Activated B cell treated with CpG ODN at 0.5 μM for 24 hours (primary cell): ENCODE results near the gene PTPRJ. TPM values are rescaled to one million over a fixed set of nuclear protein-coding genes. Genes with fewer than 3 reads are reported as not detected.

Experiments
- ATAC-seq: fragments of 200-7000 bp; cut with Tn5 transposase; one replicate; pipeline ENCODE4 v1.10.0; 2021; ENCODE audit warnings: low read depth, mild to moderate bottlenecking, moderate library complexity
- CTCF ChIA-PET: fragments of 350-600 bp; sonication (Branson Sonifier 250); formaldehyde crosslinking; loops from one replicate; lab custom pipeline; 2021; ENCODE audit warnings: antibody characterized with exemption; lab: Charles Lee
- POLR2A ChIA-PET: fragments of 350-600 bp; sonication (Branson Sonifier 250); formaldehyde crosslinking; loops from one replicate; lab custom pipeline; 2021; ENCODE audit warnings: antibody characterized with exemption; lab: Charles Lee
- DNase-seq: peaks from one replicate; pipeline ENCODE4 v3.0.0; 2022
- H3K27ac Mint-ChIP-seq: one replicate; pipeline ENCODE4 v1.8.0; 2020; ENCODE audit warnings: mixed read lengths
- H3K27me3 Mint-ChIP-seq: one replicate; pipeline ENCODE4 v1.8.0; 2021; ENCODE audit warnings: mixed read lengths
- H3K36me3 Mint-ChIP-seq: one replicate; pipeline ENCODE4 v1.8.0; 2021; ENCODE audit warnings: low read depth, mixed read lengths
- H3K4me1 Mint-ChIP-seq: one replicate; pipeline ENCODE4 v1.8.0; 2021; ENCODE audit warnings: mixed read lengths
- H3K4me3 Mint-ChIP-seq: one replicate; pipeline ENCODE4 v1.8.0; 2020; ENCODE audit warnings: mild to moderate bottlenecking, mixed read lengths
- H3K9me3 Mint-ChIP-seq: one replicate; pipeline ENCODE4 v1.8.0; 2020; ENCODE audit warnings: mixed read lengths
- CTCF ChIP-seq: fragments of 200-600 bp; IDR thresholded peaks from one replicate; pipeline ENCODE4 v1.8.0; 2022; ENCODE audit warnings: antibody characterized with exemption, mild to moderate bottlenecking
- intact Hi-C: fragments of 100-400 bp; cut with micrococcal nuclease; formaldehyde crosslinking; loops from one replicate; pipeline ENCODE4 v1.15.1; 2024
- total RNA-seq: library from RNA; stranded (reverse); gene quantifications from 2 replicates; pipeline ENCODE4 v1.2.3, GENCODE V29; 2022

Gene PTPRJ
- total RNA-seq, 1 donor from 2014 or later, result 19.2 TPM

GRCh38 chr11:47969401-47969800 lies 11.0 kb upstream of the PTPRJ start:
- no peaks in the 10 kb centered on the region for H3K36me3 Mint-ChIP-seq
- H3K4me3 Mint-ChIP-seq, result no peak overlapping the region
- ATAC-seq (no peak), DNase-seq (no peak)
- ChIA-PET POLR2A (interaction anchor here (0.6 kb wide), 1 partner anchor 20 kb away, joined by 3 read pairs; no protein-coding TSS in a partner anchor), CTCF (no interaction called here)
- H3K27me3 Mint-ChIP-seq, result no peaks in the 10 kb centered on the region
- no peaks in the 10 kb centered on the region for H3K9me3 Mint-ChIP-seq
- peaks cover 10% of the 10 kb centered on the region for H3K4me1 Mint-ChIP-seq
- H3K27ac Mint-ChIP-seq, result no peak overlapping the region
- no peak for TF ChIP-seq CTCF
- intact Hi-C loops, result no loop called here

GRCh38 chr11:47971501-47971900 lies 8.9 kb upstream of the PTPRJ start:
- Mint-ChIP-seq H3K4me3 (no peak overlapping the region), H3K27me3 (no peaks in the 10 kb centered on the region), H3K9me3 (no peaks in the 10 kb centered on the region), H3K27ac (no peak overlapping the region), H3K4me1 (peaks cover 15% of the 10 kb centered on the region), H3K36me3 (no peaks in the 10 kb centered on the region)
- ChIA-PET POLR2A (interaction anchor here (0.7 kb wide), 1 partner anchor 131 kb away, joined by 6 read pairs; no protein-coding TSS in a partner anchor), CTCF (no interaction called here)
- no peak for TF ChIP-seq CTCF
- intact Hi-C loops, result no loop called here
- DNase-seq (no peak), ATAC-seq (no peak)

GRCh38 chr11:47973173-47973572 lies 7.2 kb upstream of the PTPRJ start:
- intact Hi-C loops, result no loop called here
- no peak for TF ChIP-seq CTCF
- H3K4me3 Mint-ChIP-seq, result no peak overlapping the region
- H3K27ac Mint-ChIP-seq, result no peak overlapping the region
- H3K27me3 Mint-ChIP-seq, result no peaks in the 10 kb centered on the region
- POLR2A ChIA-PET, result interaction anchor here (1.5 kb wide), 1 partner anchor 34 kb away, joined by 3 read pairs; no protein-coding TSS in a partner anchor
- DNase-seq (no peak), ATAC-seq (no peak)
- CTCF ChIA-PET, result no interaction called here
- peaks cover 16% of the 10 kb centered on the region for H3K4me1 Mint-ChIP-seq
- no peaks in the 10 kb centered on the region for H3K9me3 Mint-ChIP-seq
- H3K36me3 Mint-ChIP-seq, result no peaks in the 10 kb centered on the region

GRCh38 chr11:47976931-47977330 lies 3.4 kb upstream of the PTPRJ start:
- intact Hi-C loops, result no loop called here
- Mint-ChIP-seq H3K36me3 (no peaks in the 10 kb centered on the region), H3K4me1 (peaks cover 27% of the 10 kb centered on the region), H3K27me3 (no peaks in the 10 kb centered on the region), H3K27ac (no peak overlapping the region), H3K4me3 (no peak overlapping the region), H3K9me3 (no peaks in the 10 kb centered on the region)
- TF ChIP-seq CTCF, result no peak
- ChIA-PET POLR2A (no interaction called here), CTCF (no interaction called here)
- DNase-seq (no peak), ATAC-seq (no peak)

- POLR2A ChIA-PET, result no interaction called here
- H3K4me3 Mint-ChIP-seq, result no peak overlapping the region
- intact Hi-C loops, result no loop called here
These were observed 2.7 kb upstream of the PTPRJ start for GRCh38 chr11:47977623-47978022.

More at GRCh38 chr11:47977623-47978022, 2.7 kb upstream of the PTPRJ start:
- Mint-ChIP-seq H3K4me1 (peaks cover 30% of the 10 kb centered on the region), H3K27ac (no peak overlapping the region), H3K36me3 (no peaks in the 10 kb centered on the region), H3K9me3 (no peaks in the 10 kb centered on the region), H3K27me3 (no peaks in the 10 kb centered on the region)
- CTCF ChIA-PET, result interaction anchor here (1.0 kb wide), 1 partner anchor 131 kb away, joined by 3 read pairs; no protein-coding TSS in a partner anchor
- no peak for TF ChIP-seq CTCF
- ATAC-seq, result no peak
- DNase-seq, result no peak
